KOPT-K1 (cell line): ENCODE data around the gene CAMKK2.

ENCODE experiments used
- H3K27ac ChIP-seq: fragments of 200-600 bp; sonication (generic); 2 replicates; pipeline ENCODE4 v1.5.1; 2016; ENCODE audit warnings: antibody characterized with exemption, mild to moderate bottlenecking, low read depth, low read length; ENCODE audit not compliant: poor library complexity, severe bottlenecking
- H3K36me3 ChIP-seq: fragments of 200-600 bp; sonication (generic); 2 replicates; pipeline ENCODE4 v1.5.1; 2017; ENCODE audit warnings: antibody characterized with exemption, mild to moderate bottlenecking, low read length, moderate library complexity; ENCODE audit not compliant: insufficient read depth
- H3K9me3 ChIP-seq: fragments of 200-600 bp; sonication (generic); 2 replicates; pipeline ENCODE4 v1.5.1; 2017; ENCODE audit warnings: antibody characterized with exemption, low read length, mild to moderate bottlenecking; ENCODE audit not compliant: insufficient read depth, poor library complexity, severe bottlenecking

Gene CAMKK2

DNA sequence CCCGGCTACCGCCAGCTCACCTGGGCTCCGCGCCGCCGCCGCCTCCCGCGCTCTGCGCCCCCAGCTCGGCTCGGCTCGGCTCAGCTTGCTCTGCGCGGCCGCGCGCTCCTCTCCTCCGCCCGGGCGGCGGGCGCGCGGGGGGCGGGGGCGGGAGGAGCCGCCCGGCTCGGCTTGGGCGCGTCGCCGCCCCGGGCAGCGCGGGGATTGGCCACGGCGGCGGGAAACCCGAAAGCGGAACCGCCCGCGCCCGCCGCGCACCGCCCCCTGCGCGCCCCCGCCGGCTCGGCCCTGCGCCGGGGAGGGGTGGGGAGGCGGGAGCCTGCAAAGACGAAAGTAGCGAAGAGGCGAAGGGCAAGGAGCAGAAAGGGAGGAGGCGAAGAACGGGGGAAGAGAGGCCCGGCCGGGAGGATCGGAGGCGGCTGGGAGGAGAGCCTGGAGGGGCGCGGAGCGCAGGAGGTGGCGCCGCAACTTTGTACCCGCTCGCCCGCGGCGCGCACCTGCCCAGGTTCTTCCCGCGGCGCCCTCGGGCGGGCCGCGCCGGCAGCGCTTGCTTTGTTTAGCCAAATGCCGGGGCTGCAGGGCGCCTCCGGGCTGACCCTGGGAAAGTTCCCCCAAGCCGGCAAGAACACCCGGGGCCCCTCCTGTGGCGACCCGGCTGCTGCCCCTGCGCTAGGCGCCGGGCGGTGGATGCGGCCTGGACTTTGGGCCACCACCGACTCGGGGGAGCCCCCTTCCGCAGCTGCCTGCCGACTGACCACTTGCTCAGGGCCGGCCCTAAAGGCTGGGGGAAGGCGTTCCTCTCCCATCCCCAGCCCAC lies at the start of gene CAMKK2:
Gene CAMKK2, minus strand, starts transcription at position 92 of the 817 bp plus-strand sequence. CDS start 22,183 bp downstream, outside the sequence.
- H3K27ac ChIP-seq: peak within 1 kb of the TSS; percentile 85
- H3K36me3 ChIP-seq: peaks cover 25% of the 10 kb centered on the region
- H3K9me3 ChIP-seq: no peaks in the 10 kb centered on the region

- Histone ChIP-seq H3K27ac (no peak overlapping the region), H3K36me3 (peaks cover 89% of the 10 kb centered on the region), H3K9me3 (no peaks in the 10 kb centered on the region)
Measured at GRCh38 chr12:121345151-121345815, 48.8 kb upstream of the CAMKK2 start.

- Histone ChIP-seq H3K36me3 (peaks cover 97% of the 10 kb centered on the region), H3K9me3 (no peaks in the 10 kb centered on the region), H3K27ac (no peak overlapping the region)
Measured at GRCh38 chr12:121344506-121344905, 48.0 kb upstream of the CAMKK2 start.

DNA sequence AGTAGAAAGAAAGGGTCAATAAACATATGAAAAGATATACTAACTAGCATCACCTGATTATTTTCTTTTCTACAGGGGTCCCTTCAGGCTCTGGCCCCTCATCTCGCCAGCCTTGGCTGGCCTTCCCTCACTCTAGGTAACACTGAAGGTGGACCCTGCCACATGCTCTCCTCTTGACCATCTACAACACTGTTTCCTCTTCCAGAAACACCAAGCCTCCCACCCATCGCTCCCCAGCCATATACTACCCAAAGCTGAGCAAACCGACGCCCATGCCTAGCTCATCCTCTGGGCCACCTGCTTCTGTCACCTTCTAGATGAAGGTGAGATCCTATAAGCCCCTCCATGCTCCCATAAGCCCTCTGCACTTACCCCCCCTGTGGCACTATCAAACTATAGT lies 40.9 kb upstream of the CAMKK2 start:
- Histone ChIP-seq H3K27ac (no peak overlapping the region), H3K36me3 (peaks cover 97% of the 10 kb centered on the region)

DNA sequence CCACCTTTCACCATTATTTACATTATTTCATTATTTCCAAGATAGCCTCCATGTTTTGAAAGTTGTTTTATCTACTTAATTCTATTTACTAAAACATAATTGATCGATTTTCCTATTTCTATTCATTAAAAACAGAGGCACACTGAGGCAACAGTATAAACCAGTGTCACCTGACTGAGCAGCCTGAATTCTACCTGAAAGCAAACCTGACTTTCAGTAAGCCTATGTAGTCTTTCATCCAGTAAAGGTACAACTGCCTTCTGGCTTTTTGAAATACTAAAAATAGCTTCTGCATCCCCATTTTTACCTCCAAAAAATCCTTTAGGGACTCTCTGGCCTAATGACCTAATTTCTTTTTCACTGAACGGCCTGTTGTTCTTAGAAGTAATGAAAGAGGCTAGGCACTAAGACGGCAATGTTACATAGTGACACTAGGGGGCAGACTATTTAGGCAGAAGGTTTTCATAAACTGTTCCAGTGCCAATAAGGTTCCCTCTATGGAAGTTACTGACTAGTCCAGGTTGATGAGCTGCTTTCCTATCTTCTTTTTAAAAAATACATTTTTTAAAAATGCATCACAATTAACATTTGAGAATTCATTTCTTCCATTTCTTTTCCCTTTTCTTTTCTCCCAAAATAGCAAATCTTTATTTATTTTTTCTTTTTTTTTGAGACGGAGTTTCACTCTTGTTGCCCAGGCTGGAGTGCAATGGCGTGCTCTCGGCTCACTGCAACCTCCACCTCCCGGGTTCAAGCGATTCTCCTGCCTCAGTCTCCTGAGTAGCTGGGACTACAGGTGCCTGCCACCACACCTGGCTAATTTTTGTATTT lies 38.2 kb upstream of the CAMKK2 start:
- no peaks in the 10 kb centered on the region for H3K9me3 ChIP-seq
- H3K36me3 ChIP-seq: peaks cover 97% of the 10 kb centered on the region
- H3K27ac ChIP-seq: no peak overlapping the region

More for the DNA sequence above, 40.9 kb upstream of the CAMKK2 start:
- no peaks in the 10 kb centered on the region for H3K9me3 ChIP-seq

DNA sequence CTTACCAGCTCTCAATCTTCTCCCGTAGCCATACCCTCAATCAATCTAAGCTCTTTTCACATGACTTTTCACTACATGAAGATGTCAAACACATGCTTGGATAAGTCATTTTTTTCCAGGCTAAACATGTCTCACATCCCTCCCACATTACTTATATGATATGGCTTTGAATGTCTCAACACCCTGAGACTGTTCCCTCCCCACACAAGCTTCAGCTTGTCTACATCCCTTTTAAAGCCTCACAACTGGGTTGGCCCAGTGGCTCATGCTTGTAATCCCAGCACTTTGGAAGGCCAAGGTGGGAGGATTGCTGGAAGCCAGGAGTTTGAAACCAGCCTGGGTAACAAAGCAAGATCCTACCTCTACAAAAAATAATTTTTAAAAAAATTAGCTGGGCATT lies 37.2 kb upstream of the CAMKK2 start:
- no peak overlapping the region for H3K27ac ChIP-seq
- H3K36me3 ChIP-seq: peaks cover 97% of the 10 kb centered on the region
- no peaks in the 10 kb centered on the region for H3K9me3 ChIP-seq

- Histone ChIP-seq H3K36me3 (peaks cover 100% of the 10 kb centered on the region), H3K9me3 (no peaks in the 10 kb centered on the region), H3K27ac (no peak overlapping the region)
Measured at GRCh38 chr12:121331248-121331647, 34.7 kb upstream of the CAMKK2 start.

DNA sequence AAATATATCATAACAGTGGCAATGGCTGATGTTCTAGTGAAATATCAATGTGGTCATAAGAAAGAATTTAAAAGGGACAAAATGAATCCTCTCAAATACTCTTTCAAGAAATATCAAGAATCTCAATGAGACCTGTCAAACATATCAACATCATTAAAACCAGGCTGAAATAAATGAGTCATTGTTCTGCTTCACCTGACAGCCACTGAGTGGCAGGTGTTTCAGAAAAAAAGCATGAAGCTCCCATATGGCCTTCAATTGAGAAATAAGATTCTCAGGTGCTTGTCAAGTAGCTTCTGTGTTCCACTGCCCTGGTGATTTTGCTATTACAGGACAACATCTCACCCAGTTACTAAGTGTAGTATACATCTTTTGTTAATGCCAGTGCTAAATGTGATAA lies 34.2 kb upstream of the CAMKK2 start:
- H3K36me3 ChIP-seq: peaks cover 100% of the 10 kb centered on the region
- no peak overlapping the region for H3K27ac ChIP-seq
- H3K9me3 ChIP-seq: no peaks in the 10 kb centered on the region

GRCh38 chr12:121330195-121330594 lies 33.7 kb upstream of the CAMKK2 start:
- H3K36me3 ChIP-seq: peaks cover 99% of the 10 kb centered on the region
- no peak overlapping the region for H3K27ac ChIP-seq
- no peaks in the 10 kb centered on the region for H3K9me3 ChIP-seq

DNA sequence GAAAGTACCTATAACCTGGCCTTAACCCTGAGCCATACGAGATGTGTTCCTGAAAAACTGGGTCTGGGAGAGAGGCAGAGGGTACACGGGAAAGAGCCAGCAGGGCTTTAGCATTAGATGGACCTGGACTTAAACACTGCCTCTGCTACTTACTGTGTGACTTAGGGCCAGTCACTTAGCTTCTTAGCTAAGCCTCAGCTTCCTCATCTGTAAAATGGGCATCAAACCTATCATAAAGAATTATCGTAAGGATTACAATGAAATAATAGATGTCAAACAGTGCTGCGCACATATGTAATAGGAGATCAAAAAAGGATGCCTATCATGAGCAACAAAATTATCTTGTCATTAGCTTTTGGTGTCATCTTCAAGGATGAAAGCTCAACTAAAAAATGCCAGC lies 32.1 kb upstream of the CAMKK2 start:
- H3K27ac ChIP-seq: no peak overlapping the region
- peaks cover 99% of the 10 kb centered on the region for H3K36me3 ChIP-seq

GRCh38 chr12:121326996-121327674 lies 30.6 kb upstream of the CAMKK2 start:
- Histone ChIP-seq H3K9me3 (no peaks in the 10 kb centered on the region), H3K36me3 (peaks cover 99% of the 10 kb centered on the region), H3K27ac (no peak overlapping the region)

More for the DNA sequence above, 32.1 kb upstream of the CAMKK2 start:
- no peaks in the 10 kb centered on the region for H3K9me3 ChIP-seq

DNA sequence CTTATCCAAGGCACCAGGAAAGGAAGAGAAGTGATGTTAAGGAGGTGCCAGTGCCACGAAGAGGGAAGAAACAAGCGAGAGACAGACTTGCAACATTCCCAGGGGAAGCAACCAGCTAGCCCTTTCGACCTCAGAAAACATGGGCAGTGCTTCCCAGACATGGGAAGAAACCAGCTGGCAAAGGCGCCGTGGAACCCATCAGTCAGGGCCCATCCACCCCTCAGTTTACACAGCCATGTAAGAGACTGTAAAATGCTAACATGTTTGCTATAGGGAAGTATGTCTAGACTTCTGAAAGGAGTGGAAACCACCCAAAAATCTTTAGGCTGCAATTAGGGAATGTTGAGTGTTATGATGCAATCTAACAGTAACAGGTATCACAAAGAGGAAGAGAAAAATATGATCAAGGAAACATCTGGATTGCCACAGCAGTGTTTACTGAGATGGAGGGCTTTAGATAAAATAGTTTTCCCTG lies 29.4 kb upstream of the CAMKK2 start:
- Histone ChIP-seq H3K9me3 (no peaks in the 10 kb centered on the region), H3K27ac (no peak overlapping the region), H3K36me3 (peaks cover 99% of the 10 kb centered on the region)

DNA sequence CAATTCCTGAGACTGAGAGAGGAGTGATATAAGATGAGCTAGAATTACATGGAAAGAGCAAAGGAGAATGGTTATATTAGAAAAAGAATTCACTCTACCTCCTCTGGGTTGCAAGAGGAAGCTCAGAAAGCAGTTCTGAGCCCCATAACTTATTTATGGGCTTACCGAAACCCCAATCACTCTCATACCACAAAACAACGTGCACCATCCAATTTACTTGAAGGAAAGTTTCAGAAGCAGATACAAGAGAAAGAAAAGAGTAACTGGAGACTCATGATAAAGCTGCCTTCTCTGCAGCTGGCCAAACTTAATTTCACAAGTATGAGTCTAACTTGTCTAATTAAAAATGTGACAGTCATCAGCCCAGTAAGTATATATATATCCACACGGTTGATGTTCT lies 27.4 kb upstream of the CAMKK2 start:
- no peaks in the 10 kb centered on the region for H3K9me3 ChIP-seq
- no peak overlapping the region for H3K27ac ChIP-seq
- H3K36me3 ChIP-seq: peaks cover 99% of the 10 kb centered on the region

- peaks cover 99% of the 10 kb centered on the region for H3K36me3 ChIP-seq
- H3K9me3 ChIP-seq: no peaks in the 10 kb centered on the region
Measured at GRCh38 chr12:121318121-121318520, 21.6 kb upstream of the CAMKK2 start.

More at GRCh38 chr12:121318121-121318520, 21.6 kb upstream of the CAMKK2 start:
- no peak overlapping the region for H3K27ac ChIP-seq
